Middle frontal gyrus (tissue), 1 donor: Measurements from ENCODE around the gene ADIPOR1.
A peak's percentile ranks its signal among the peaks of the same experiment; 100 is the strongest.
"Not testable (repeated sequence)": the region's sequence is repeated elsewhere in the genome, so short reads cannot be mapped to it uniquely, and the experiment has no call there.

Experiments
- DNase-seq: peaks from one replicate; pipeline ENCODE4 v3.0.0-alpha.2; 2015; ENCODE audit warnings: low spot score; ENCODE audit errors: extremely low spot score

ADIPOR1 gene

DNA sequence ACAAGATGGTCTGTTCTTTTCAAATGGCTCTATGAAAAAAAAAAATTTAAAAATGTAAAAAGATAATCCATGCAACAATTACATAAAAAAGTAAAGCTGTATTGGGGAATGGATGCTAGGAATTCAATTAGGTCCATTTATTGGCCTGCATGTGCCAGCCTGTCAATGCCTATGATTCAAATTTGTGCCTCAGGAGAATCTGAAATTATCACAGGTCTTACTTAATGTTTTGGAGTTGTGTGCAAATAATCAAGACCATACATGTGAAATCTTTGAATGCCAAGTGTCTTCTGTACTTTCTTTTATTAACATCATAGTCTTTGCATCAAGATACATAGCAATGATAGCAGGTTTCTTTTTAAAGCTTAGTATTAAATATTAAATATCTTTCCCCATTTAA, 17.6 kb downstream of the ADIPOR1 start:
- no peak for DNase-seq

DNA sequence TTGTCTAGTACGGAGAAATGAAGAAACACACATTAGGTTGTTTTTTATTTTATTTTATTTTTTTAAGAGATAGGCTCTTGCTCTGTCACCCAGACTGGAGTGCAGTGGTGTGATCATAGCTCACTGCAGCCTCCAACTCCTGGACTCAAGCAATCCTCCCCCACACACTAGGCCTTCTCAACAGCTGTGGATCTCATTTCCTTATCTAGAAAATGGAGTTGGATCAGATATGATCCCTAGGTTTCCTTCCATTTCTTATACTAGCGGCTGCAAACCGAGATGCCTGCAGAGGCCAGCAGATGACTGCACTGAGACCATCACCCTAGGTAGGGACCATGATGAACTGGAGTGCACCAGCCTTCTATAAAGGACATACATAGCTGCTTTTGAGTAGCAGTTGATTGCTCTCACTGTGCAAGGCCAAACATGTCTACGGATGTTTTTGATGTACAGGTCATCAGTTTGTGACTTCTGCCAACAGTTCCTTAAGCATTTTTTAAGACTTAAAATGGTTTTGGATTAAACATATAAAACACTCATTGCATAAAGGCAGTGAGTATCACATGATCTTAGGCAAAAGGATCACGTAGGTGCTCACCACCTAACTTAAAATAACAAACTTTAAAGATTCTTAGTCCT, 19.7 kb downstream of the ADIPOR1 start:
- DNase-seq = no peak

- DNase-seq = not testable (repeated sequence)
These were observed 21.7 kb downstream of the ADIPOR1 start for GRCh38 chr1:202936409-202936808.

GRCh38 chr1:202935844-202936243, 22.3 kb downstream of the ADIPOR1 start:
- no peak for DNase-seq

DNA sequence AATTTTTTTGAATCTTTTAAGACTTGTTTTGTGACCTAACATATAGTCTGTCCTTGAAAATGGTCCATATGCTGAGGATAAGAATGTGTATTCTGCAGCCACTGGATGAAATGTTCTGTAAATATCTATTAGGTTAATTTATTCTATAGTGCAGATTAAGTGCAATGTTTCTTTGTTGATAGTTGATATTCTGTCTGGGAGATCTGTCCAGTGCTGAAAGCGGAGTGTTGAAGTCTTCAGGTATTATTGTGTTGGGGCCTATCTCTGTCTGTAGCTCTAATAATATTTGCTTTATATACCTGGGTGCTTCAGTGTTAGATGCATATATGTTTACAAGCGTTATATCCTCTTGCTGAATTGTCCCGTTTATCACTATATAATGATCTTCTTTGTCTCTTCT, 23.4 kb downstream of the ADIPOR1 start:
- no peak for DNase-seq

- DNase-seq = no peak
These were observed 25.6 kb downstream of the ADIPOR1 start for GRCh38 chr1:202932476-202932875.

DNA sequence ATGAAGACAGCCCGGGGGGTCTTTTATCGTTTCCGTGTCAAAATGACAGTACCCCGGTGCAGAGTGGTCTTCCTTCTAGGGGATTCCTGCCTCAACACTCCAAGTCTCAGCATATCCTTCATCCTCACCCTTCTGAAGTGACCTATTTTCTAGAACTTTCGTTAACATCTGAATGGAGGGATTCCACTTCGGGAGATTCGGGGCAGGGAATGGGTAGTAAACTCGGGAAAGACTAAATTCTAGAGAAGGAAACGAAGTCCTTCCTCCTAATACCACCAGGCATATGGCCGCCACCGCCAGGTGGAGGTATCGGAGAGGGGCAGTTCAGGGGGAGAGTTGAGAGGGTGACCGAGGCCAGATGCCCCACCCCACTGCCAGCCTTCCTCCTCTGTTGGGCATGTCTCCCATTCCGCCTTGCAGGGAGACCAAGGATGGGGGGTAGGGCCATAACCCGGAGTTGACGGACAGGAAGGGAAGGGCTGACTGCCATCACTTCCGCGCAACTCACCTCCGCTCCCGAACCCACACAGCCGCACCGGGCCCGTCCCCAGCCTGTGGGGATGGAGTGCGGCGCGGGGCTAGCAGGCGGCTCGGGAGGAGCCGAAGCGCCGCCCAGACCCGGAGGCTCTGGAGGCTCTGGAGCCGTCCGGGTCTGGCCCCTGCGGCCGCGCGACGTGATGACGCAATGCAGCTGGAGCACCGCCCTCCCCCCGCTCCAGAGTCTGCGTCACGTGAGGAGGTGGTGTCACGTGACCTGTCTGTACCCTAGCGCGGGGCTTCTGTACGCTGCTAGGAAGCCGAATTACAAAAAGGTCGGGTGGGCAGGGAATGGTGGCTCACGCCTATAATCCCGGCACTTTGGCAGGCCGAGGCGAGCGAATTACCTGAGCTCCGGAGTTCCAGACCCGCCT, 31.3 kb downstream of the ADIPOR1 start, which contains the start of gene KLHL12:
KLHL12 (minus strand) TSS at position 654 of the 911 bp plus-strand sequence. CDS start 2,072 bp downstream, outside the sequence.
- DNase-seq = peak; percentile 87

DNA sequence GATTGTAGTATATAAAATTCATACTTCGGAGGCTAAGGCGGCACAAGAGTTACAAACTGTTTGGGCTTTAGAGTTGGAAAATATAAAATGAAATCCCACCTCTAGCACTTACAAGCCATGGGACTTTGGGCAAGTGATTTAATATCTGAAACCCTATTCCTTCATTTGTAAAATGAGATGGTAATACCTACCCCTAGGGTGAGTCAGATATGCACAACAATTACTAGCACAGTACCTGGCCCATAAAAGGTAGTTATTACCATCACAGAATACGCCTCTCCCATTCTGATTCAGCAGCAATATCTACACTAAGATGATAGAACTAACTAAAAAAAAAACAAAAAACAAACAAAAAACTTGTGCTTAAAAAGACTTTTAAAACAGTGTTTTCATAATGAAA, 34.6 kb downstream of the ADIPOR1 start:
- no peak for DNase-seq

DNA sequence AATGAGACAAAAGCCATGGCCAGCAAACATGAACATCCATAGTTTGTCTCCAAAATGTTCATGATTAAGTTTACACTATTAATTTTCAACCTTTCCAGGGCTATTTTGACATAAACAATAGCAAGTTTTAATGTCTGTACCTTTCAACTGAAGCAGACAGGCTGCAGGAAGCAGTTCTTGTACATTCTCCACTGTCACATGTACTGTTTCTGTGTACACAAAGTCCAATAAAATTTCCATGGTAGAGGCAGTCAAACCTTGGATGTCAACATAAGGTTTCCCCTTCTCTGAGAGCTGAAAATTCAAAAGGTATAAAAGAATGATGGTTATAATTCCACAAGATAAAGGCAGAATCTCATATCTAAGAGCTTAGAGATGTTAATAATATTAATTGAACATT, 38.5 kb downstream of the ADIPOR1 start:
- DNase-seq = no peak

DNA sequence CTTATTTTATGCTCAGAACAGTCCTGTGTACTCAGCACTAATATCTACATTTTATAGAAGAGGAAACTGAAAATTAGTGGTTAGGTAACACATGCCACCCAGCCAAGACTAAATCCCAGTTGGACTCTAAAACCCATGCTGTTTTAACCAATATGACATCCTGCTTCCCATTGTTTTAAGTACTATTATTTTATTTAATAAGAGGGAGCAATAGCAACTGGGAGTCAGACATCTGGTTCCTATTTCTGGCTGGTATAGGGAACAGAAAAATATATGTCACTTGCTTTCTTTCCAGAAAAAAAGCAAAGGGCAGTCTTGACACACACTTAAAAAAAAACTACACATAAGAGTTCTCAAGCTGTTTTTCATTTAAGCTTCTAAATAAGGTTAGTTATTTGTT, 43.0 kb downstream of the ADIPOR1 start:
- no peak for DNase-seq

DNA sequence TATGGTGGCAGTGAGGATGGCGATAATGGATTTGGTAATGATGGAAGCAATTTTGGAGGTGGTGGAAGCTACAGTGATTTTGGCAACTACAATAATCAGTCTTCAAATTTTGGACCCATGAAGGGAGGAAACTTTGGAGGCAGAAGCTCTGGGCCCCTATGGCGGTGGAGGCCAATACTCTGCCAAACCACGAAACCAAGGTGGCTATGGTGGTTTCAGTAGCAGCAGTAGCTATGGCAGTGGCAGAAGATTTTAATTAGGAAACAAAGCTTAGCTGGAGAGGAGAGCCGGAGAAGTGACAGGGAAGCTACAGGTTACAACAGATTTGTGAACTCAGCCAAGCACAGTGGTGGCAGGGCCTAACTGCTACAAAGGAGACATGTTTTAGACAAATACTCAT, 45.6 kb downstream of the ADIPOR1 start:
- not testable (repeated sequence) for DNase-seq

DNA sequence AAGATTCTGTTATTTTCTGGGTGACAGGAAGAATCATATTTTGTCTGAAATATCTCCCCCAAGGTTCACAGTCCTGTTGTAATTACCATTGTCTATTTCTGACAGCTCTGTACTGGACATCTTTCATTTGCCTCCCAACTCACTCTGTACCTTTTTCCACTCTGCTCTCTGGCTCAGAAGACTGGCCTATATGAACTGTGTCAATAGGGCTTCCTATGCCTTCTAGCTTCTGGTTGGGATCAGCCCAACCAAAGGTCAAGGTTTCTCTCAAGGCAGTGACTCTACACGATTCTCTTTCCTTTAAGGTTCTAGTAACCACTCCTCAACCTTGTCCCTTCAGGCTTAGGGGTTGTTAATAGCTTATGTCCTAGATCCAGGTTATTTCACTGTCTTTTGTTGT, 48.6 kb downstream of the ADIPOR1 start:
- no peak for DNase-seq

- DNase-seq = no peak
These were observed 49.1 kb downstream of the ADIPOR1 start for GRCh38 chr1:202908998-202909397.

DNA sequence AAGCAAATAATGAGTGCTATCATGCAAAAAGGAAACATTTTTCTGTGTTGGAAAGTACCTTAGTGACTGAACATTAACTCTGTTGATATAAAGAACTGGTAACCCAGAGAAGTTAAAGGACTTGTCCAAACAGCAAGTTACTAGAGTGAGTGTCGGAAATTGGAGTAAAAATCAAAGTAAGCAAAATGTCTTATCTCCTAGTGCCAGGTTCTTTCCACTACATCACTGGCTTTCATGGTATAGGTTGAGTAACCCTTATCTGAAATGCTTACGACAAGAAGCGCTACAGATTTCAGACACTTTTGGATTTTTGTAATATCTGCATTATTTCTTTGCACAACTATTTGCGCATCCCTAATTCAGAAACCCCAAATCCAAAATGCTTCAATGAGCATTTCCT, 52.8 kb downstream of the ADIPOR1 start:
- DNase-seq = no peak

DNA sequence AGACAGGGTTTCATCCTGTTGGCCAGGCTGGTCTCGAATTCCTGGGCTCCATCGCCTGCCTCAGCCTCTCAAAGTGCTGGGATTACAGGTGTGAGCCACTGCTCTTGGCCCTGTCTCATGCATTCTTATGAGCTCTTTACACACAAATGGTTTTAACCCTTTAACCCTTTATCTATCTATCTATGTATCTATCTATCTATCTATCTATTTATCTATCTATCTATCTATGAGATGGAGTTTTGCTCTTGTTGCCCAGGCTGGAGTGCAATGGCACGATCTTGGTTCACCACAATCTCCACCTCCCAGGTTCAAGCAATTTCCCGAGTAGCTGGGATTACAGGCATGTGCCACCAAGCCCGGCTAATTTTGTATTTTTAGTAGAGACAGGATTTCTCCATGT, 54.3 kb downstream of the ADIPOR1 start:
- DNase-seq = not testable (repeated sequence)

- no peak for DNase-seq
These were observed 56.6 kb downstream of the ADIPOR1 start for GRCh38 chr1:202901555-202901954.

DNA sequence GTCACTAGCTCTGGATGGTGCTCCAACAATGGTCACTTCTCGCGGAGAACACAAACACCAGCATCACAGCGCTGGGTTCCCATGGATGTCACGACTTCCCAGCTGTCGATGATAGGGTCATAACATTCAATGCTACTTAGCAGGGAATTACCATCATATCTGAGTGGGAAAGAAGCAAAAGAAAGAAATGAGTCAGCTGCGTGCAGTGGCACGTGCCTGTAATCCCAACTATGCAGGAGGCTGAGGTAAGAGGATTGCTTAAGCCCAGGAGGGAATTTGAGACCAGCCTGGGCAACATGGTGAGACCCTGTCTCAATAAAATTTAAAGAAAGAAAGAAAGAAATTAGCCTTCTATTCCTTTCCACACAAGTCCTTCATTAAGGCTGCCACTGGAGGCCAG, 65.6 kb downstream of the ADIPOR1 start:
- DNase-seq = no peak
